ENCODE measurements around the gene POTEB2. TPM values are rescaled to one million over a fixed set of nuclear protein-coding genes. Genes with fewer than 3 reads are reported as not detected.
"Not testable (repeated sequence)": the region's sequence is repeated elsewhere in the genome, so short reads cannot be mapped to it uniquely, and the experiment has no call there.

POTEB2 gene
- total RNA-seq (2014; rRNA removed; shearing (Covaris generic); ENCODE audit: low replicate concordance) = not detected in 2 replicates

- not testable (repeated sequence) for H3K36me3 ChIP-seq (ENCODE audit: insufficient read depth, low read length); H3K9me2 ChIP-seq (replicated peaks; ENCODE audit: insufficient read depth, low read length); H3K4me2 ChIP-seq (ENCODE audit: low read depth, low read length, poor library complexity, severe bottlenecking); H2AFZ ChIP-seq (ENCODE audit: low read length); H3K27me3 ChIP-seq (ENCODE audit: low read length); H3K9ac ChIP-seq (ENCODE audit: low read length); H3K4me3 ChIP-seq (ENCODE audit: low read length); DNase-seq; H3K4me1 ChIP-seq (ENCODE audit: low read length); H4K20me1 ChIP-seq (ENCODE audit: insufficient read depth, low read depth, low read length); H3K79me2 ChIP-seq (ENCODE audit: low read length); H3K9me3 ChIP-seq (ENCODE audit: low read length); H3K27ac ChIP-seq (ENCODE audit: low read length)
These were observed at the start of gene POTEB2 for GRCh38 chr15:20866214-20866613. Gene POTEB2 (minus strand): TSS chr15:20866314. CDS start chr15:20866281, 33 bp downstream.

GRCh38 chr15:20879916-20880315 is 13.8 kb upstream of the POTEB2 start:
- H3K27ac ChIP-seq (ENCODE audit: low read length); H3K9me2 ChIP-seq (replicated peaks; ENCODE audit: insufficient read depth, low read length); H3K4me1 ChIP-seq (ENCODE audit: low read length); H3K36me3 ChIP-seq (ENCODE audit: insufficient read depth, low read length); H3K79me2 ChIP-seq (ENCODE audit: low read length); H3K27me3 ChIP-seq (ENCODE audit: low read length); H2AFZ ChIP-seq (ENCODE audit: low read length); H3K4me2 ChIP-seq (ENCODE audit: low read depth, low read length, poor library complexity, severe bottlenecking); H4K20me1 ChIP-seq (ENCODE audit: insufficient read depth, low read depth, low read length); H3K9me3 ChIP-seq (ENCODE audit: low read length); DNase-seq; H3K9ac ChIP-seq (ENCODE audit: low read length); H3K4me3 ChIP-seq (ENCODE audit: low read length): not testable (repeated sequence)

DNA sequence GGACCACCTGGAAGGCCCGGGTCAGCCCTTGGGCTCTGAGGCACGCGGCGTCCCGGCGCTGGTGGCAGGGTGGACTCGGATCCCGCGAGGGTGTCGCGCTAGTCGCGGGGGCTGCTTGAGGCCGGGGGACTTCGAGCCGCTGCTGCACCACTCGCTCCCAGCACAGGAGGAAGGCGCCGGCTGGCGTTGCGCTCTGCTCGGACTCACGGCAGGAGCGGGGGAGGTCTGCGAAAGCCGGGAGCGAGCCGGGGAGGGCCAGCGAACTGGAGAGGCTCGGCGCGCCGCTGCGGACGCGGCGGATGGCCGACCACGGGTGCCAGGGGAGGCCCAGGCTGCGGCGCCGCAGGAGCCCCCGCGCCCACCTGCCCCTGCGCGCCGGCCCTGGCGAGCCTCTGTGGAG is 12.3 kb upstream of the POTEB2 start:
- H4K20me1 ChIP-seq (ENCODE audit: insufficient read depth, low read depth, low read length); H3K4me2 ChIP-seq (ENCODE audit: low read depth, low read length, poor library complexity, severe bottlenecking); H3K9me2 ChIP-seq (replicated peaks; ENCODE audit: insufficient read depth, low read length); H3K9ac ChIP-seq (ENCODE audit: low read length); H3K27ac ChIP-seq (ENCODE audit: low read length); H3K79me2 ChIP-seq (ENCODE audit: low read length); H2AFZ ChIP-seq (ENCODE audit: low read length); H3K27me3 ChIP-seq (ENCODE audit: low read length); H3K36me3 ChIP-seq (ENCODE audit: insufficient read depth, low read length); H3K4me3 ChIP-seq (ENCODE audit: low read length); DNase-seq; H3K9me3 ChIP-seq (ENCODE audit: low read length); H3K4me1 ChIP-seq (ENCODE audit: low read length): not testable (repeated sequence)

- not testable (repeated sequence) for H3K9me3 ChIP-seq (ENCODE audit: low read length)
These were observed 11.7 kb upstream of the POTEB2 start for GRCh38 chr15:20877819-20878218.

More at GRCh38 chr15:20877819-20878218, 11.7 kb upstream of the POTEB2 start:
- not testable (repeated sequence) for H3K27ac ChIP-seq (ENCODE audit: low read length); H3K27me3 ChIP-seq (ENCODE audit: low read length); H3K9ac ChIP-seq (ENCODE audit: low read length); H3K4me3 ChIP-seq (ENCODE audit: low read length); H3K4me2 ChIP-seq (ENCODE audit: low read depth, low read length, poor library complexity, severe bottlenecking); H2AFZ ChIP-seq (ENCODE audit: low read length); H3K4me1 ChIP-seq (ENCODE audit: low read length); H3K9me2 ChIP-seq (replicated peaks; ENCODE audit: insufficient read depth, low read length); H3K79me2 ChIP-seq (ENCODE audit: low read length); DNase-seq; H3K36me3 ChIP-seq (ENCODE audit: insufficient read depth, low read length); H4K20me1 ChIP-seq (ENCODE audit: insufficient read depth, low read depth, low read length)

Small RNAs within 50 kb of the gene (small RNA-seq; reads per million reads assigned to genes)
- gene AC012414.2 = not detected
- not detected for gene MIR3118-2
- not detected for gene RNU6-749P
- gene ZNF519P2 = not detected
